Common myeloid progenitor, CD34-positive (primary cell): ENCODE data around the gene RUVBL1.
A peak's percentile ranks its signal among the peaks of the same experiment; 100 is the strongest.

ENCODE experiments used
- CTCF ChIA-PET: fragments of 350-600 bp; sonication (Branson Sonifier 250); formaldehyde crosslinking; loops from one replicate; lab custom pipeline; 2021; ENCODE audit warnings: antibody characterized with exemption; lab: Charles Lee
- POLR2A ChIA-PET: fragments of 350-600 bp; sonication (Branson Sonifier 250); formaldehyde crosslinking; loops from one replicate; lab custom pipeline; 2021; ENCODE audit warnings: antibody characterized with exemption; lab: Charles Lee
- DNase-seq, 3 donors: peaks; one replicate each; pipeline versions ENCODE4 v3.0.0 to v3.0.0-alpha.2; 2013
- H3K27ac ChIP-seq, 2 experiments: 1 replicate in 1 of 2; 2 replicates in 1 of 2; pipeline ENCODE4 v1.7.0; 2013; ENCODE audit warnings: inconsistent platforms in 2 of 2, low read length in 2 of 2, mild to moderate bottlenecking in 2 of 2, low read depth in 1 of 2, moderate library complexity in 1 of 2; ENCODE audit not compliant: severe bottlenecking in 2 of 2, insufficient read depth in 1 of 2, poor library complexity in 1 of 2
- H3K27me3 ChIP-seq, 5 experiments: replicated peaks in 2 of 5; 1 replicate in 3 of 5; 2 replicates in 2 of 5; pipeline versions ENCODE4 v1.6.1 to v1.7.0; 2013; ENCODE audit warnings: low read length in 4 of 5, mild to moderate bottlenecking in 2 of 5, moderate library complexity in 2 of 5, inconsistent platforms in 1 of 5; ENCODE audit not compliant: insufficient read depth in 5 of 5, control insufficient read depth in 4 of 5
- H3K36me3 ChIP-seq, 4 experiments: 1 replicate in 2 of 4; 2 replicates in 2 of 4; pipeline versions ENCODE4 v1.6.1 to v1.7.0; 2013; ENCODE audit warnings: low read length in 3 of 4, control low read depth in 1 of 4, mild to moderate bottlenecking in 1 of 4; ENCODE audit not compliant: control insufficient read depth in 4 of 4, insufficient read depth in 4 of 4
- H3K4me1 ChIP-seq, 4 experiments: 1 replicate in 3 of 4; 2 replicates in 1 of 4; pipeline versions ENCODE4 v1.6.1 to v1.7.1; 2013; ENCODE audit warnings: low read length in 3 of 4, mild to moderate bottlenecking in 3 of 4, control low read depth in 1 of 4, inconsistent platforms in 1 of 4, moderate library complexity in 1 of 4; ENCODE audit not compliant: control insufficient read depth in 4 of 4, insufficient read depth in 4 of 4; ENCODE audit errors: control extremely low read depth in 1 of 4
- H3K4me3 ChIP-seq, 7 experiments: 1 replicate in 4 of 7; 2 replicates in 3 of 7; pipeline versions ENCODE4 v1.5.1 to v1.7.0; 2013; ENCODE audit warnings: mild to moderate bottlenecking in 7 of 7, low read length in 6 of 7, moderate library complexity in 6 of 7, inconsistent platforms in 2 of 7, low read depth in 2 of 7, control low read depth in 1 of 7; ENCODE audit not compliant: insufficient read depth in 4 of 7, control insufficient read depth in 1 of 7; ENCODE audit errors: extremely low read depth in 1 of 7
- H3K9me3 ChIP-seq, 5 experiments: 1 replicate in 4 of 5; 2 replicates in 1 of 5; pipeline versions ENCODE4 v1.6.1 to v1.7.1; 2013; ENCODE audit warnings: low read length in 4 of 5, mild to moderate bottlenecking in 2 of 5, inconsistent platforms in 1 of 5, low read depth in 1 of 5, moderate library complexity in 1 of 5; ENCODE audit not compliant: control insufficient read depth in 4 of 5, insufficient read depth in 2 of 5; ENCODE audit errors: control extremely low read depth in 1 of 5
- WGBS: methylation state at CpG from one replicate; pipeline ENCODE4 v1.1.5; 2013; ENCODE audit not compliant: insufficient coverage; 5-methylcytosine and 5-hydroxymethylcytosine counted together

RUVBL1 gene

DNA sequence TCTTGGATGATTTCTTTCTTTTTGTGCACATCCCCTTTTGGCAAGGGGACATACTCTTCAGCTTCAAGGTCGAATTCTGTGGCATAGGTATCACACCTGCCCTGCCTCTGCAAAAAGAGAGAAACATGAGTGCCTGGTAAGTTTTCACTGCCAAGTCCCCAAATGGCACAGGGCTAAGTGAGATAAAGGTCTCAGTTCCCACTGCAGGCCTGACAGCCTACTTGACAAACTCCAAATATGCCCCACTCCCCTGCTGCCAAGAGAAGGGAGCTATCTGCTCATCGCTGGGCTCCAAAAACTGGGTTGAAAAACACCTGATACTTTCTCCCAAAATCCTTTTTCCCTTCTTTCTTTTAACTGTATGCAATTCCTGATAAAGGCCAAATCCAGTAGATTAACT lies 23.0 kb downstream of the RUVBL1 start:
- Histone ChIP-seq H3K9me3 (no peaks in the 10 kb centered on the region), H3K4me1 (no peaks in the 10 kb centered on the region), H3K27ac (no peak overlapping the region), H3K4me3 (no peak overlapping the region), H3K36me3 (peaks cover 22 to 95% (median 73%) of the 10 kb centered on the region in 4 experiments), H3K27me3 (no peaks in the 10 kb centered on the region)
- CTCF ChIA-PET = interaction anchor here (1.2 to 3.3 kb wide), 4 partner anchors 11 to 33 kb away, joined by 4 to 11 read pairs (median 6); no protein-coding TSS in a partner anchor
- DNase-seq = no peak
- POLR2A ChIA-PET = no interaction called here
- WGBS = 100% methylated on average over 1 of the region's 2 CpGs

DNA sequence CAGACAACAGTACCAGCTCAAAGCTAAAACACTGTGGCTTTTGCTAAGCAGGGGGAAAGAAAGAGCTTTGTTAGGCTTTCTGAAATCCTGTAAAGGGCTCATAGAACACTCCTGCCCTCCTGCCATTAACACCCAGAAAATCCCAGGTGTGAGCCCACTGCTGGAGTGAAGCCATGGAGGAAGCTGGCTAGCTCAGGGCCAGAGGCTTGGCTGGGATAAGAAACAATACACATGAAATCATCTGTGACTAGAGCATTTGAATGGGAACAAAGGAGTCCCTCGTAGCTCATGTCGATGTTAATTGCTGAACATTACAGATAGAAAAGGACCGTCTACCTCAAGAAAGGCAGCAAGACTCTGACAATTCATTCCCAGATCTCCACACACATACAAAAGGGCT lies 23.5 kb downstream of the RUVBL1 start:
- CTCF ChIA-PET = interaction anchor here (0.7 to 3.3 kb wide), 6 partner anchors 10 to 508 kb away, joined by 4 to 11 read pairs (median 4); no protein-coding TSS in a partner anchor
- peaks cover 22 to 94% (median 75%) of the 10 kb centered on the region in 4 experiments for H3K36me3 ChIP-seq

DNA sequence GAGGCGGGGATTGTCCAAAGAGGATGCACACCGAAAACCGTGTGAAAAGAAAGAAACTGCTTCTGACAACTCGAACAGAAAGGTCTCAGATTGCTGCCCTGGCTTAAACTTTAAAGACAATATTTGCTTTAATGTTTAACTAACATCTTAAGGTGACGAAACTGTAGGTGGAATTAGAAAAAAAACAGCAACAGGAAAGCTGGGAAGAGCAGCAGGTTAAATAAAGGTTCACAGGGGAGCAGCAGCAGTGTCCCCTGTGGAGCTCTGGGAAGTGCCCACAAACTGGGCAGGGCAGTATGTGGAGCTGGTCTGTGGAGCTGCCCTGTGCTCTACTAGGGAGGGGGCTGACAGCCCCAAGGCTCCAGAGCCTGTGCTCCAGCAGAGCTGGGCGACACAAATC lies 25.4 kb downstream of the RUVBL1 start:
- no peak for DNase-seq
- no peaks in the 10 kb centered on the region for H3K9me3 ChIP-seq
- H3K4me1 ChIP-seq = peaks cover 0 to 3% (median 0%) of the 10 kb centered on the region in 4 experiments
- no peak overlapping the region for H3K4me3 ChIP-seq
- WGBS = 100% methylated on average over 4 of the region's 6 CpGs
- peaks cover 14 to 95% (median 75%) of the 10 kb centered on the region in 4 experiments for H3K36me3 ChIP-seq
- ChIA-PET CTCF (interaction anchor here (0.8 to 3.3 kb wide), 4 partner anchors 14 to 509 kb away, joined by 3 to 11 read pairs (median 3); no protein-coding TSS in a partner anchor), POLR2A (no interaction called here)
- H3K27me3 ChIP-seq = no peaks in the 10 kb centered on the region
- H3K27ac ChIP-seq = no peak overlapping the region

More for the DNA sequence above, 23.5 kb downstream of the RUVBL1 start:
- Histone ChIP-seq H3K9me3 (no peaks in the 10 kb centered on the region), H3K4me1 (no peaks in the 10 kb centered on the region), H3K4me3 (no peak overlapping the region), H3K27ac (no peak overlapping the region), H3K27me3 (no peaks in the 10 kb centered on the region)
- WGBS = 100% methylated on average over 2 of the region's 3 CpGs
- POLR2A ChIA-PET = no interaction called here
- no peak for DNase-seq

DNA sequence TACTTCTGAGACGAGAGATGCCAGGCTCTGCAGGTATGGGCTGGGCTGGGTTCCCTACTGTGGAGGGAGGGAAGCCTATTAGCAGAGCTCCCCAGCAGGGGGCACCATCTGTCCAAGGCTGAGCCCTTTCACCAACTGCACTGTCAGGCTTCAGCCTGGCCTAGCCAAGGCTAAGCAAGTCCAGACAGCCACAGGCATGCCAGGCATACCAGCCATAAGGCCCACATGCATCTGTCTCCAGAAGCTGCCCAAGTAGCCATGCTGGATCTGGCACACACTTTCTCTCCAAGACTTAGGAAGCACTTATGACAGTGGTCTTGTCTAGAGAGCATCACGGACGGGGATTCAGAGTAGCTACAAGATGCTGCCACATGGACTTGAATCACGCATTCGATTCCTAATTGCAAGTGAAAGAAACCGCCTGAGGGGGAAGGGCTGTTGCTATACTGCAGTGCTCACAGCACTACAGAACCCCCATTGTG lies 28.3 kb downstream of the RUVBL1 start:
- no peaks in the 10 kb centered on the region for H3K9me3 ChIP-seq
- H3K4me1 ChIP-seq = peaks cover 0 to 3% (median 0%) of the 10 kb centered on the region in 4 experiments
- peak; percentile 71 to 83 (median 76) for DNase-seq
- no peak overlapping the region for H3K27ac ChIP-seq
- 97% methylated on average over 5 of the region's 6 CpGs for WGBS
- H3K36me3 ChIP-seq = peaks cover 12 to 82% (median 62%) of the 10 kb centered on the region in 4 experiments
- CTCF ChIA-PET = interaction anchor here (0.6 to 2.4 kb wide), 26 partner anchors 8 to 513 kb away, joined by 3 to 19 read pairs (median 4); partner anchors contain the start of genes EEFSEC and RUVBL1
- no peaks in the 10 kb centered on the region for H3K27me3 ChIP-seq
- H3K4me3 ChIP-seq = no peak overlapping the region
- POLR2A ChIA-PET = interaction anchor here (0.7 kb wide), 1 partner anchor 15 kb away, joined by 6 read pairs; no protein-coding TSS in a partner anchor

DNA sequence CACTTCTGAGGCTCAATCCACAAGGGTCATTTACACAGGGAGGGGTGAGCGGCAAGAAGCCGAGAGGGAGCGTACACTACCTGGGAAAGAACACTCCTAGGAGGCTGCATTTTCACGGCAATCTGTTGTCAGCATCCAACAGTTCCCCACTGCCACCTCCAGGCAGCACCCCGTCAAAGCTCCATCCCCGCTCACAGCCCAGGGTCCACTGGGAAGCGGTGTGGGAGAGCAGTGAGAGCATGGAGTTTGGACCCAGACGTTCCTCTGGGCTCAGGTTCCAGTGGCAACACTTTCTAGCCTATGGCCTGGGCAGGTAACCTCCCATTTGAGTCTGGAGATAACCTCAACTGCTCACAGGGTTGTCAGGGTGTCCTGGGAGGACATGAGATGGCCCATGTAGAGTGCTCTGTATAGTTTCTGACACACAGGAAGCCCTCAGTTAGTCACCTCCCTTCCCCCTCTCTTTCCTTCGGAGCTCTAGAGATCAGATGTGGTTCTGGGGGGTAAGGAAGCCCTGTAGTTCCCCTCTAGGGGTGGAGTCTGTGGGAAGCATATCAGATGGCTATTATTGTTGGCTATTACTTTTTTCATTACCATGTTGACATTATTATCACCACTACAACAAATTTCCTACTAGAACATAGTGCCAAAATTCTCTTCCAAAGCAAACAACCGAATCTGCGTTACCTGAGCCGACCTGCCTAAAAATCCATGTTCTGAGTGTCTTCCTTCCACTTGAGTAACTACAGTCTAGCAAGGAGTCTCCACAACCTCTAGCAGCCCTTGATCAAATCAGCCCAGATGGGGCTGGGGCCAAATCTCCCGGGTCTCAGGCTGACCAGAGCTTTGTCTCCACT lies 29.1 kb downstream of the RUVBL1 start:
- Histone ChIP-seq H3K9me3 (no peaks in the 10 kb centered on the region), H3K27ac (peak overlapping the region in 1 of 2 experiments; percentile 31), H3K36me3 (peaks cover 10 to 74% (median 58%) of the 10 kb centered on the region in 4 experiments), H3K4me1 (peaks cover 0 to 3% (median 0%) of the 10 kb centered on the region in 4 experiments), H3K4me3 (no peak overlapping the region), H3K27me3 (no peaks in the 10 kb centered on the region)
- CTCF ChIA-PET = interaction anchor here (0.6 to 2.4 kb wide), 18 partner anchors 8 to 514 kb away, joined by 3 to 19 read pairs (median 6); partner anchors contain the start of gene RUVBL1
- POLR2A ChIA-PET = no interaction called here
- DNase-seq = peak in 2 of 3 donors; percentile 34 to 43
- 94% methylated on average over 8 of the region's 13 CpGs for WGBS

DNA sequence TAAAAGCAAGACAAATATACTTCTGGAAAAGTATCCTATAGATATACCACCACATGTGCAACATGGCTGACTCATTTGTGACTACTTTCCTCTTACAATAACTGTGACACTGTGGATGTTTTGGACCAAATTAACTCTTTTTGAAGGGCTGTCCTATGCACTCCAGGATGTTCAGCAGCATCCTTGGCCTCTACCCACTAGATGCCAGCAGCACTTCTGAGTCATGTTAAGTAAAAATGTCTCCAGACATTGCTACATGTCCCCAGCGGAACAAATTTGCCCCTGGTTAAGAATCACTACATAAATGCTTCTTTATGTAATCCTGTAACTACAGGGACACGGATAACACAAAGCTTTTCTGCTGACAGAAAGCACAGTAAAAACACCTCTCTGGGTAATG lies 32.0 kb downstream of the RUVBL1 start:
- Histone ChIP-seq H3K4me3 (no peak overlapping the region), H3K27ac (no peak overlapping the region), H3K9me3 (no peaks in the 10 kb centered on the region), H3K27me3 (no peaks in the 10 kb centered on the region), H3K36me3 (peaks cover 9 to 59% (median 43%) of the 10 kb centered on the region in 4 experiments), H3K4me1 (peaks cover 0 to 3% (median 0%) of the 10 kb centered on the region in 4 experiments)
- DNase-seq = no peak
- WGBS = no CpG with 5 or more reads among the region's 2 CpGs
- CTCF ChIA-PET = no interaction called here
- POLR2A ChIA-PET = no interaction called here
